ENCODE results near the gene MKNK2.

- TF ChIP-seq SIN3A (IDR thresholded peaks at IDR 0.05; ENCODE audit: low read depth, low read length) (no peak), CTCF (IDR thresholded peaks at IDR 0.05 in 2 of 3, conservative IDR thresholded peaks at IDR 0.05 in 1 of 3; ENCODE audit: control insufficient read depth in 2 of 3, extremely low read depth in 1 of 3, insufficient read depth in 1 of 3, low read depth in 3 of 3, low read length in 3 of 3) (no peak), RB1 (IDR thresholded peaks at IDR 0.05; ENCODE audit: borderline replicate concordance) (no peak), CHD2 (IDR thresholded peaks at IDR 0.05; ENCODE audit: borderline replicate concordance, low read depth, low read length) (no peak), RAD21 (IDR thresholded peaks at IDR 0.05; ENCODE audit: insufficient read depth, low read depth, low read length) (no peak), POLR2AphosphoS5 (IDR thresholded peaks at IDR 0.05; ENCODE audit: low read length) (no peak), CHD4 (IDR thresholded peaks at IDR 0.05) (no peak), E2F8 (IDR thresholded peaks at IDR 0.05; ENCODE audit: low read depth, partially characterized antibody) (no peak), HDGF (IDR thresholded peaks at IDR 0.05) (no peak), TAF1 (IDR thresholded peaks at IDR 0.05; ENCODE audit: borderline replicate concordance, low read depth, low read length) (no peak), TCF7 (IDR thresholded peaks at IDR 0.05; ENCODE audit: borderline replicate concordance) (no peak)
Observed at GRCh38 chr19:2064395-2064787, 13.3 kb upstream of the MKNK2 start.
